Retinal pigment epithelial cell (primary cell): ENCODE data around the gene APPL2.
"Not testable (repeated sequence)": the region's sequence is repeated elsewhere in the genome, so short reads cannot be mapped to it uniquely, and the experiment has no call there.

Experiments used
- DNase-seq: peaks from one replicate; pipeline ENCODE4 v3.0.0-alpha.2; 2010; ENCODE audit warnings: low read depth
- H3K4me3 ChIP-seq: 2 replicates; pipeline ENCODE4 v1.5.1; 2011; ENCODE audit warnings: mild to moderate bottlenecking, low read length, control low read depth, moderate library complexity
- CTCF ChIP-seq: conservative IDR thresholded peaks from 2 replicates; pipeline ENCODE4 v1.5.1; 2011; ENCODE audit warnings: low read depth, low read length, control low read depth, inconsistent platforms

The APPL2 gene

GRCh38 chr12:105267711-105268110 lies 31.7 kb upstream of the APPL2 start:
- DNase-seq, result no peak
- no peak for TF ChIP-seq CTCF
- no peak overlapping the region for H3K4me3 ChIP-seq

DNA sequence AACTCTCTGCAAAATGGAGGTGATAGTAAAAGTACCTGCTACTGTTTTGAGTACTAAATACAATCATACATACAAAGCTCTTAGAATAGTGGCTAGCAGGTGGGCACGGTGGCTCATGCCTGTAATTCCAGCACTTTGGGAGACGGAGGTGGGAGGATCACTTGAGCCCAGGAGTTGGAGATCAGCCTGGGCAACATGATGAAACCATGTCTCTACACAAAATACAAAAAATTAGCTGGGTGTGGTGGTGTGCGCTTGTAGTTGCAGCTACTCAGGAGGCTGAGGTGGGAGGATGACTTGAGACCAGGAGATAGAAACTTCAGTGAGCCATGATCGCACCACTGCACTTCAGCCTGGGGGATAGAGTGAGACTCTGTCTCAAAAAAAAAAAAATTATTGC lies 28.8 kb upstream of the APPL2 start:
- TF ChIP-seq CTCF, result no peak
- DNase-seq, result no peak
- no peak overlapping the region for H3K4me3 ChIP-seq

DNA sequence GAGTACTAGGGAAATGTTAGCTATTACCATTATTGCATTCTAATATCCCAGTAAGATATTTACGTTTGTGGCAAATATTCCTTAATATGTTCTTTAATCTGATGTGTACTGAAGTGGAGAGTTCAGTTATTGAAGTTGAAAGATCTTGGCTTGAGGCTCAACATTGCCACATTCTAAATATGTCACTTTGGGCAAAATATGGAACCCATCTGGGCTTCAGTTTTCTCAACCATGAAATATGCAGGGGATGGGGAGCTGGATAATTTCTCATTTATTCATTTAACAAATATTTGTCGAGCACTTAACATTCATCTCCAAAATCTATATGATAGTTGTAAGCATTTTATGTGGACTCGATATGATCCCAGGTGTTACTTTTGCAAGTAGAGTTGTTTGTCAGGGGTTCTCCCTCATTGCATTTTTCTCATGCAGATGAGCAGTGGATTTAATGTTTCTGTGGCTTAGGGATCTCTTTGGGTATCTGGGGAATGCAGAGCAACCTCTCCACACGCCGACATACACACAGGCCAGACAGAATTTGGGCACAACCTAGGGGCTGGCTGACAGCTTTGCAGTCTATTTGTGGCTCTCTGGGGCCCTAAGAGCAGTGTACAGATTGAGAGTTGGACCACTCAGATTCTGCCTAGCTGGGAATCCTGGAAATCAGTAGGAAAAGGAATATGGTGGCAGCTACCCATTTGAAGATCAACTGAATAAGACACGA lies 26.6 kb upstream of the APPL2 start:
- DNase-seq, result no peak
- no peak overlapping the region for H3K4me3 ChIP-seq
- TF ChIP-seq CTCF, result no peak

GRCh38 chr12:105261010-105261409 lies 25.0 kb upstream of the APPL2 start:
- DNase-seq, result no peak
- no peak for TF ChIP-seq CTCF
- no peak overlapping the region for H3K4me3 ChIP-seq

DNA sequence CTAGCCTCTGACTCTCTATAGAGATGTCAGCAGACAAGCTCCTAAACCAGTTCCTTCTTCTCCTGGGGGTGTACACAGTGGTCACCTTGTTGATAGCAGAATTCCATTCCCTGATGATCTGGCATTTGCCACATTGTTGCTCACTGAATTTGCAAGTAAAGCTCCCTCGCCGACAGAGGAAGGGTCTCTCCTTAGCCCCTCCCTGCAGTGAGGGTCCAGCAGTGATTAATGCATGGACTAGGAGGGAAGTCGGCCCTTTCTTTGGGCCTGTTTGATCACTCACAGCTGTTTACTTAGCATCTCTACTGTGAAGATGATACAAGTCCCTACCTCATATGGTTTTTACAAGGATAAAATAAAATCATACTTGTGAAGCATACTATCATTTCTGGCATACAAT lies 23.3 kb upstream of the APPL2 start:
- DNase-seq, result no peak
- no peak overlapping the region for H3K4me3 ChIP-seq
- no peak for TF ChIP-seq CTCF

GRCh38 chr12:105257321-105257728 lies 21.4 kb upstream of the APPL2 start:
- H3K4me3 ChIP-seq, result no peak overlapping the region
- no peak for TF ChIP-seq CTCF
- DNase-seq, result no peak

DNA sequence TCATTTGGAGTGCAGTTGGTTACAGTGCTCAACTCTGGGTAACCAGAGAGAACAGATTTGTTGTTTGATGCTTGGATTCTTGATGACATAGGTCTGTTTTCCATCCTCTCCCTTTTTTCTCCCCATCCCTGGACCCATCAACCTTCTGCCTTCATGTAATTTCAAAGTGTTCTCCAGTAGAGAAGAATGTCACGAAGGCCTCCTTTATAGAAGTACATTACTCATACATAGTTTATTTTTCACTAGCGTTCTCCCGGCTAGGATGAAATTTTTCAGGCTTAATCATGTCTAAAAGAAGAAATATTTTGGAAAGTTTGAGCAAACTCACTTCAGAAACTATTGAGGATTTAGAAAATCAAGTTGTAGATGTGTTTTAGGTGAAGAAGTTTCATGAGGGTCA lies 20.9 kb upstream of the APPL2 start:
- no peak for DNase-seq
- no peak overlapping the region for H3K4me3 ChIP-seq
- no peak for TF ChIP-seq CTCF

DNA sequence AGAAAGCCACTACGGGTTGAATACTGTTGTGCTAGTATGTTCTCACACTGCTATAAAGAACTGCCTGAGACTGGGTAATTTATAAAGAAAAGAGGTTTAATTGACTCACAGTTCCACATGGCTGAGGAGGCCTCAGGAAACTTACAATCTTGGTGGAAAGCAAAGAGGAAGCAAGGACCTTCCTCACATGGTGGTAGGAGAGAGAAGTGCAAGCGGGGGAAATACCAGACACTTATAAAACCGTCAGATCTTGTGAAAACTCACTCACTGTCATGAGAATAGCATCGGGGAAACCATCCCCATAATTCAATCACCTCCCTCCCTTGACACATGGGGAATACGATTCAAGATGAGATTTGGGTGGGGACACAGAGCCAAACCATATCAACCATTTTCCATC lies 20.5 kb upstream of the APPL2 start:
- not testable (repeated sequence) for H3K4me3 ChIP-seq, DNase-seq
